ENCODE measurements around the gene SOBP. TPM values are rescaled to one million over a fixed set of nuclear protein-coding genes. Genes with fewer than 3 reads are reported as not detected.

Gene SOBP
- total RNA-seq, 6 donors from 2014 or later, result 4.4 to 25.1 (median 12.4) TPM

DNA sequence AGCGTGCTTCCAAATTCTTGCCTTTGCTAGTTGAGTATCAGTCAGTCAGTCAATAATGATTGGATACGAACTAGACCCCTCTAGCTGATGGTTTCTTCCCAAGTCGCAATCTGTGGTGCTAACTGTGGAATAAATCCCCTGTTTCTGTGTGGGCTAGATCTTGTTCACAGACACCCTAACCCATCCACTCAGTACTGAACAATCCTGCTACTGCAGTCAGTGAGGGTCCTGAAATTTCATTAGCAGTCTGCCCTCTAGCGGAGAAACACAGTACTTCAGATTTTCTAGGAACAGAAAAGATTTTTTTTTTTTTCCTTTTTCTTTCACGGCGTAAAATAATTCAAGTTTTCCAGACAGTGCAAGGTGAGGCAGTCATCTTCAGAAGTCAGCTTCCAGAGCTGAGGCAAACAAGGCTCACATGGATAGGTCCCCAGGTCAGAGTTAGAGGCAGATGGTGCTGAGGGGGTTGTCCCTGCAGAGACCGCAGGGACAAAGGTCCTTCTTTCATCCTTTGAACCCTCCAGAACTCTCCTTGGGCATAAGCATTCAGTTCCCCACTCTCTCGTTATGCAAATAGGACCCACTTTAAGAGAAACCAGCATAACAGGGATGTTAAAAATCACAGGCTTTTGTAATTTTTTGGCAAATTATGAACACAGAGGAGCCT is 214.6 kb downstream of the SOBP start:
- Histone ChIP-seq H3K27me3 (no peaks in the 10 kb centered on the region), H3K9me3 (no peaks in the 10 kb centered on the region), H3K4me3 (no peak overlapping the region), H3K4me1 (peaks cover 0 to 5% (median 0%) of the 10 kb centered on the region in 4 donors), H3K36me3 (no peaks in the 10 kb centered on the region), H3K27ac (no peak overlapping the region)
- peak in 1 of 2 donors; percentile 68 for ATAC-seq (ENCODE audit: low FRiP score in 2 of 2)
- TF ChIP-seq, protein P1, sequence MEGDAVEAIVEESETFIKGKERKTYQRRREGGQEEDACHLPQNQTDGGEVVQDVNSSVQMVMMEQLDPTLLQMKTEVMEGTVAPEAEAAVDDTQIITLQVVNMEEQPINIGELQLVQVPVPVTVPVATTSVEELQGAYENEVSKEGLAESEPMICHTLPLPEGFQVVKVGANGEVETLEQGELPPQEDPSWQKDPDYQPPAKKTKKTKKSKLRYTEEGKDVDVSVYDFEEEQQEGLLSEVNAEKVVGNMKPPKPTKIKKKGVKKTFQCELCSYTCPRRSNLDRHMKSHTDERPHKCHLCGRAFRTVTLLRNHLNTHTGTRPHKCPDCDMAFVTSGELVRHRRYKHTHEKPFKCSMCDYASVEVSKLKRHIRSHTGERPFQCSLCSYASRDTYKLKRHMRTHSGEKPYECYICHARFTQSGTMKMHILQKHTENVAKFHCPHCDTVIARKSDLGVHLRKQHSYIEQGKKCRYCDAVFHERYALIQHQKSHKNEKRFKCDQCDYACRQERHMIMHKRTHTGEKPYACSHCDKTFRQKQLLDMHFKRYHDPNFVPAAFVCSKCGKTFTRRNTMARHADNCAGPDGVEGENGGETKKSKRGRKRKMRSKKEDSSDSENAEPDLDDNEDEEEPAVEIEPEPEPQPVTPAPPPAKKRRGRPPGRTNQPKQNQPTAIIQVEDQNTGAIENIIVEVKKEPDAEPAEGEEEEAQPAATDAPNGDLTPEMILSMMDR (IDR thresholded peaks at IDR 0.05), result peak; percentile 64 to 83 (median 68)
- no peak for TF ChIP-seq POLR2AphosphoS5 (IDR thresholded peaks at IDR 0.05)
- no peak for DNase-seq
- 41 to 43% methylated on average over 8 of the region's 8 CpGs for WGBS, 2 donors

DNA sequence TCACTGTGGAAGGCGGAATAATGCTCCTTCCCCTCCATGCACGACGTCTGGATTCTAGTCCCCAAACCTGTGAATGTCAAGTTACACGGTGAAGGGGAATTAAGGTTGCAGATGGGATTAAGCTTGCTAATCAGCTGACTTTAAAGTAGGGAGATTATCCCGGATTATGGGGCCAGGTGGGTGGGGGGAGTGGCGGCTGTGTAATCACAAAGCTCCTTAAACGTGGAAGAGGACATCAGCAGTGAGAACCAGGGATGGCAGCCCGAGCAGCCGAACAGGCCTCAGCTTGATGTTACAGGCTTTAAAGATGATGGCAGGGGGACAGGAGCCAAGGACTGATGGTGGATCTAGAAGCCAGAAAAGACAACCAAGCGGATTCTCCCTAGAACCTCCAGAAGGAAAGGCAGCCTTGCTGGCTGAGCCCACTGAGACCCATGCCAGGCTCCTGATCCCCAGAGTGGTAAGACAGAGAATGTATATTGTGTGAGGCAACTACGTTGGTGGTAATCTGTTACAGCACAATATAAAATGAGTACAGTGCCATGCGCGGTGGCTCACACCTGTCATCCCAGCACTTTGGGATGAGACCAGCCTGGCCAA is 216.7 kb downstream of the SOBP start:
- ATAC-seq (ENCODE audit: low FRiP score in 2 of 2), result no peak
- no peaks in the 10 kb centered on the region for H3K9me3 ChIP-seq
- H3K4me3 ChIP-seq, result no peak overlapping the region
- H3K27ac ChIP-seq, result no peak overlapping the region
- H3K27me3 ChIP-seq, result no peaks in the 10 kb centered on the region
- H3K4me1 ChIP-seq, result peaks cover 0 to 5% (median 0%) of the 10 kb centered on the region in 4 donors
- no peak for DNase-seq
- WGBS, 2 donors, result 85 to 86% methylated on average over 13 of the region's 13 CpGs
- no peaks in the 10 kb centered on the region for H3K36me3 ChIP-seq
- TF ChIP-seq POLR2A (IDR thresholded peaks at IDR 0.05) (no peak), POLR2AphosphoS5 (IDR thresholded peaks at IDR 0.05) (no peak), EP300 (IDR thresholded peaks at IDR 0.05) (no peak)
- TF ChIP-seq, protein P1 (IDR thresholded peaks at IDR 0.05), result no peak

DNA sequence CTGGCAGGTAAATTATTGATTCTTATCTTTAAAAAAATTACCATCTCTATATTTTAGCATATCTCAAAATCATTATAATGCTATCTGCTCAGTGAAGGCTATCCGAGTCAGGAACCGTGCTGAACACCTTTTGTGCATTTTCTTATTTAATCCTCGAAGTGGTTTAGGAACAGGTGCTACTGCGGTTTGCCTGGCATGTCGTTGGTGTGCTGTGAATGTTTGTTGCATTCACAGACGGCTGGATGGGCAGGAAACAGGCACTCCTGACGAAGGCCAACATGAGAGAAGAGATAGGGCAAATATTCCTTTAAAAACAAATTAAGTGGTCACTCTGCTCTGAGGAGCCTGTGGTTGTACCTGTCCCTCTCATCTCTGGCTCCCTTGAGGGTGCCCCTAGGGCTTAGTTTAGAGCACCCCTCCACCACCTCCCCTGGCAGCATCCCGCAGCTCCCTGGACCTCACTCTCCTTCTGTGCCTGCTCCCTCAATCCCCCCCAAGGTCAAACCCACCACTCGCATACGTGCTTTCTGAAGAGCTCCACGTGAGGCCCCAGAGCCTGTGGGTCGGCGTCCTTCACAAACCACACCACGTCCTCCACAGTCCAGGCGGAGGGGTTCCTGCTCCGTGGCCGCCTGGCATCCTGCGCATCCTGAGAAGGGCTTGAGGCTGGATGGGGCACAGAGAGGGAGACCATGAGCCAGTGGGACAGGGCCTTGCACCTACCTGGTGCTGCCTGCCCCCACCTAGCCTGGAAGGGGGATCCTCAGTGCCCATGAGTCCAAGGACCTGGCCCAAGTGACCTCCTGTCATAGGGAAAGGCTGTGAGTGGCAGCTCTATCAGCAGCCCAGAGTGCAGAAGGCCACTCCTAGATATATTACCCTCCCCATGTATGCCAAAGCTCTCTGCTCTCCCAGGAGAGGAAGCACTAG is 217.7 kb downstream of the SOBP start:
- Histone ChIP-seq H3K4me1 (peaks cover 5 to 9% (median 7%) of the 10 kb centered on the region in 4 donors), H3K27ac (no peak overlapping the region), H3K36me3 (no peaks in the 10 kb centered on the region), H3K9me3 (no peaks in the 10 kb centered on the region), H3K4me3 (no peak overlapping the region), H3K27me3 (no peaks in the 10 kb centered on the region)
- TF ChIP-seq POLR2A (IDR thresholded peaks at IDR 0.05), result no peak
- TF ChIP-seq EP300 (IDR thresholded peaks at IDR 0.05), result no peak
- TF ChIP-seq, protein P1 (IDR thresholded peaks at IDR 0.05), result no peak
- no peak for TF ChIP-seq POLR2AphosphoS5 (IDR thresholded peaks at IDR 0.05)
- ATAC-seq (ENCODE audit: low FRiP score in 2 of 2), result peak; percentile 19 to 34
- WGBS, 2 donors, result 85 to 92% methylated on average over 14 to 18 of the region's 18 CpGs
- DNase-seq, result peak in 1 of 2 donors; percentile 58

DNA sequence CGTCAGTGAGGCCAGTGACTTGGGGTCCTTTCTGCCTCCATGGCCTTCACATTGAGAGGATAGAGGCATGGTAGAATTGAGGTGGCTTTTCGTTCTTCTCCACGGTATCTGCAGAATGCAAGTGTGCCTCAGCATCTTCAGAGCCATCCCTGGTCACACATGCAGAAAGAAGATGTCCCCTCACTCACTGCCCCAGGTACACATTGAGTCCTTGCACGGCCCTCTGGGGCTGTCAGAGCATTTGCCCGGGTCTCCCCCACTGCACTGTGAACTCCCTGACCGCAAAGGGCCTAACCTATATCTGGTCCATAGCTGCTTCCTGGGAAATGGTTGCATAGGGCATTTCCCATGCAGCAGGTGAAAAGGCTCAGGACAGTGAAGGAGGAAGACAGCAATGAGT is 218.5 kb downstream of the SOBP start:
- no peak for TF ChIP-seq EP300 (IDR thresholded peaks at IDR 0.05)
- TF ChIP-seq, protein P1 (IDR thresholded peaks at IDR 0.05), result no peak
- no peak for TF ChIP-seq POLR2AphosphoS5 (IDR thresholded peaks at IDR 0.05)
- no peaks in the 10 kb centered on the region for H3K9me3 ChIP-seq
- ATAC-seq (ENCODE audit: low FRiP score in 2 of 2), result peak in 1 of 2 donors; percentile 52
- H3K4me3 ChIP-seq, result no peak overlapping the region
- peaks cover 6 to 17% (median 14%) of the 10 kb centered on the region in 4 donors for H3K4me1 ChIP-seq
- H3K27me3 ChIP-seq, result no peaks in the 10 kb centered on the region
- DNase-seq, result no peak
- H3K27ac ChIP-seq, result no peak overlapping the region
- H3K36me3 ChIP-seq, result no peaks in the 10 kb centered on the region
- WGBS, 2 donors, result 93 to 100% methylated on average over 3 to 6 of the region's 6 CpGs

All from upper lobe of left lung (tissue), 6 donors.